ENCODE data around the gene FRY.

GRCh38 chr13:32316028-32316339, 284.4 kb downstream of the FRY start:
- TF ChIP-seq CTCF (IDR thresholded peaks at IDR 0.05) (no peak), EZH2 (IDR thresholded peaks at IDR 0.05; ENCODE audit: borderline replicate concordance, insufficient read depth, low read depth, low read length, poor library complexity, severe bottlenecking) (no peak)

Measured in B cell (primary cell).